Erythroblast (primary cell): ENCODE measurements around the gene MINDY3.

Source experiments
- GATA1 ChIP-seq: IDR thresholded peaks from 2 replicates; pipeline ENCODE4 v1.6.1; 2011; ENCODE audit warnings: low read depth, mild to moderate bottlenecking, control low read depth, low read length, moderate library complexity
- POLR2A ChIP-seq: IDR thresholded peaks from 2 replicates; pipeline ENCODE4 v1.6.1; 2011; ENCODE audit warnings: mild to moderate bottlenecking, low read length

DNA sequence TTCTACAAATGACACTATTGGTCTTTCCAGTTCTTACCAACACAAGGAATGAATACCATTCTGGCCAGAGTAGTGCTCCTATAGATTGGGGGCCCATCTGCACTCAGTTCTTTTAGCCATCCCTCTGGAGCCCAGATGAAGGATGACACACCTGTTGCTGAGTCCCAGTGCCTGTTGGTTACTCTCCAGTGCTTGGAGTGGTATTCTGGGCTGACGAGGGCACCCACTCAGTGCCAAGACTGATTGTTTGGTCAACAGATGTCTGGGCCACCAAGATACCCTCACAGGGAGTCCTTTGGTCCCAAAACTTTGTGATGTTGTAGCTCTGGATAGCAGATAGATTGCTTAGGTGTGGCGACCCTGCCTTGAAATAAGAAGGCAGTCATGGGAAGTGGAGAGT, 116.9 kb downstream of the MINDY3 start:
- TF ChIP-seq POLR2A (no peak), GATA1 (no peak)
